Superior temporal gyrus (tissue), 1 donor: ENCODE data around the gene FOXF2.

ENCODE experiments used
- DNase-seq: peaks from one replicate; pipeline ENCODE4 v3.0.0-alpha.2; 2016; ENCODE audit errors: extremely low spot score

FOXF2 gene

DNA sequence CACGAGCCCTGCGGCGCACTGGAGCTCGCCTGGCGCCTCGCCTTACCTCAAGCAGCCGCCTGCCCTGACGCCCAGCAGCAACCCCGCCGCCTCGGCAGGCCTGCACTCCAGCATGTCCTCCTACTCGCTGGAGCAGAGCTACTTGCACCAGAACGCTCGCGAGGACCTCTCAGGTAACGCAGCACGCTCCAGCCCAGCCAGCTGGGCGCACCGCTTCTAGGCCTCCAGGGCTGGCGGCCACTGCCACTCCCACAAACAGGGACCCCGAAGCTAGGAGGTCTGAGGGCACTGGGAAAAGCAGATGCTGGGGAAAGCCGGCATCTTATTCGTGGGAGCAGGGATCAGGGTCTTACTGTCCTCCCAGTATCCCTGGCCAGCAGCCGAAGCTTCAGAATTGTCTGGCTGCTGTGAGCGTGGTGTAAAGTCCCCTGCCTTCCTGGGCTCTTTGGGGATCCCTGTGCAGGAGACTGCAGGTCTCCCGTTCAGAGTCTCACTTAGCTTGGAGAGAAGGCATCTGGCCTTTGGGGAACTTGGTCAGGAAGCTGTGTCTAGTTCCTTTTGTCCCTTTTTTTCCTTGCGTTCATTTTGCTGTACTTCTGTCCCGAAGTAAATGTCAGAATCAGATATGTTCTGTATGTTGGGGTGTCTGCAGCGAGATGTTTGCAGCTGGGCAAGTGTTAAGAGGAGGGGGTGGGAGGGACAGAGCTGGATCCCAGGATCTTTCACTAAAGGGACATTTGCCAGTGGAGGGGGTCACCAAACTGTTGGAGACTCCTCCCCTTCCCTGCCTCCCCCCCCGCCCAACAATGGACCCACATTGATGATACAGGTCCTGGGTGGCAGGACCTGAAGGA lies 1.8 kb downstream of the FOXF2 start:
- no peak for DNase-seq

- DNase-seq: no peak
These were observed 2.5 kb downstream of the FOXF2 start for GRCh38 chr6:1391800-1392309.

- no peak for DNase-seq
These were observed 3.7 kb downstream of the FOXF2 start for GRCh38 chr6:1392813-1393640.

GRCh38 chr6:1393641-1394283 lies 4.4 kb downstream of the FOXF2 start:
- no peak for DNase-seq

GRCh38 chr6:1394514-1395463 lies 5.4 kb downstream of the FOXF2 start:
- no peak for DNase-seq

DNA sequence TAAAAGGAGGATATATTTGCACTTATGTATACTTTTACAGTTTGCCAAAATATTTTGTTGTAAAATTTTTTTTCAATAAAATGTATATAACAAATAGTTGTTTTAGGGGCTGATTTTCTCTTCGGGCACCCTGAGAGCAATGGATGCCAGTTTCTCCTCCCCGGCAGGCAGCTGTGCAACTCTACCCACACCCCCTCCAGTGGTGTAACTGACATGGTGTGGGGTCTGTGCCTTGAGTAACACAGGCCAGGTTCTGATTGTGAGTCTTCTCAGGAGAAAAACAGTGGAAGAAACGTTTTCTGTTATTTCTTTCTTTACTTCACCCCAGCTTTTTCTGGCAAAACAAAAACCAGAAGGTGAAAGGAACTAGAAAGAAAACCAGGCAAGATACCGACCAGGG lies 6.1 kb downstream of the FOXF2 start:
- no peak for DNase-seq

- no peak for DNase-seq
These were observed 6.8 kb downstream of the FOXF2 start for GRCh38 chr6:1395941-1396908.

DNA sequence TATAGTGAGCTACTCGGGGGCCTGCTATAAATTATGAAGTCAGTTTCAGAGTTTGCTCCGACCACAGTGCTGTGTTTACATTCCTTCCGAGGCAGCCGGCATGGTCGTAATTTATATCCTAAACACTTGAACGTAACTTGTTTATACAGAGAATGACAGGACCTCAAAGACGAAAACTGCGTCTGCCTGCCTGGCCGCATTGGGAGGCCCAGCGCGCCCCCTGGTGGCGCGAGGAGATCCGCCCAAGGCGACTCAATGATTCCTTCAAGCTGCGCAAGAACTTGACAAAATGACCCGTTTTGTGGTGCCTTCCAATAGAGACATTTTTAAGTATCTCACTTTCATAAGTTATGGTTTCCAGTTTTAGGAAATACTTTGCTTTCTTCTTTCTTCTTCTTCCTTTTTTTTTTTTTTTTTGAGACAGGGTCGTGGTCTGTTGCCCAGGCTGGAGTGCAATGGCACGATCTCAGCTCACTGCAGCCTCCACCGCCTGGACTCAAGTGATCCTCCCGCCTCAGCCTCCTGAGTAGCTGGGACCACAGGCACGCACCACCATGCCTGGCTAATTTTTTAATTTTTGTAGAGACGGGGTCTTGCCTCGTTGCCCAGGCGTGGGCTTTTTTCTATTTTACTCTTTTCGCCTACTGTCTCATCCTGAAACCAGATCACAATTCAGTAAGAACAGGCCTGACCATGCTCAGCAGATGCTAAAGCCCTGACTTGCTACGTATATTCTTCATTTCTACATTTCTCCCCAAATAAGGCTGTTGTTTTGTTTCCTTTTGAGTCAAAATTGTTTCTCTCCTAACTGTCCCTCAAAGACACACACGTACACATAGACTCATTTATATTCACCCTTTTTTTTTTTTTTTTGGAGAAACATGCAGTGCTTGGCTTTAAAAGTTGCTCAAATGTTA lies 7.8 kb downstream of the FOXF2 start:
- peak; percentile 74 for DNase-seq

GRCh38 chr6:1399085-1399780 lies 9.9 kb downstream of the FOXF2 start:
- DNase-seq: no peak

DNA sequence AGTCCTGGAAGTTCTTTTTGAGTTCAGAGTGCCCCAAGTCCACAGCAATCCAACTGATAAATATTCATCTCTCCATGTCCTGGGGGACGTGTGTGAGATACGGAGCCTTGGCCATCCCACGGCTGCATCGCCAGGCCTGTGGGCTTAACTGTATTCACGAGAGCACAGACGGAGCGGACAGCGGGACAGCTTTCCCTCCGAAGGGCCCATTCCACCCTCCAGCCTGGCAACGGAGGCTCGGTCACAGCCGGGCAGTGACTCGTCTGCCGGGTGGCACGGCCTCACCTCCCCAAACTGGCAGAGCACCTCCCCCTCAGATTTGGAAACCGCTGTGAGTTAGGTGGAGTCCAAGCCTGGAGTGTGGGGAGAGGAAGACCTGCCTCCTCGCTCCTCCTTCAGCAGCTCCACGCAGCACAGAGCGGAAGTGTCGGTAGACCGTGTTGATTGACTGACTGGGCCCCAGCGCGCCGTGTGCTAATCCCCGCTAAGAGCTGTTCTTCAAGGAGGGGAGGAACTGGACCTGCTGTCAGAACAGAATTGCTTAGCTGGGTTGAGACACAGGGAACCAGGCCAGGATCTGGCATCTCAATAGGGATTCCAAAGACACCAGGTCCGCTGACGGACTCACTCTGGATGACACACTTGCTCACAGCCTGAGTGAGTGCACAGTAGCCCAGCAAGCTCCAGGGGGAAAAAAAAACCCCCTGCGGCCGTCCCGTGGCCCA lies 10.9 kb downstream of the FOXF2 start:
- DNase-seq: no peak

DNA sequence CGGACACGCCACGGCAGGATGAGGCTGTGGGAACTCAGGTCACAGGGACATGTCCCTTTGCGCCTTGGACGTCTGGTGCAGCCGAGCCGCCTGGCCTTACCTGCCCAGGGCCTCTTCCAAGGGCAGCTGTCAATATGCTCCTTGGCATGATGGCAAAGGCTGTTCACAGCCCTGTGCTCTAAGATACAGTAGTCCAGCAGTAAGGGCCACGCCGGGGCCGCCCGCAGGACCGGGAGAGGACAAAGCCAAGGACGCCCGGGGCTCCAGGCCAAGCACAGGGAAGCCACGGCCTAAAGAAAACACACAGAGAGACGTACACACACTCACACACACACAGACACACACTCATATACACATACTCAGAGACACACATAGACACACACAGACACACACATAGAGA lies 13.0 kb downstream of the FOXF2 start:
- DNase-seq: no peak

DNA sequence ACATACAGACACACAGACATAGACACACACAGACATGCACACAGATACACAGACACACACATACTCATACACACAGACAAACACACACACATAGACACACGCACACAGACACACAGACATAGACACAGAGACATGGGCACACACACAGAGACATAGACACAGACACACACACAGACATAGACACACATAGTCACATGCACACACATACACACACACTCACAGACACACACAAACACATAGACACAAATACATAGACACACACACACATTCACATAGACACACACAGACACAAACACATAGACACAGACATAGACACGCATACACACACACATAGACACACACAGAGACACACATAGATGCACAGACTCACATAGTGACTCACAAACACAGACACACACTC lies 13.5 kb downstream of the FOXF2 start:
- no peak for DNase-seq

DNA sequence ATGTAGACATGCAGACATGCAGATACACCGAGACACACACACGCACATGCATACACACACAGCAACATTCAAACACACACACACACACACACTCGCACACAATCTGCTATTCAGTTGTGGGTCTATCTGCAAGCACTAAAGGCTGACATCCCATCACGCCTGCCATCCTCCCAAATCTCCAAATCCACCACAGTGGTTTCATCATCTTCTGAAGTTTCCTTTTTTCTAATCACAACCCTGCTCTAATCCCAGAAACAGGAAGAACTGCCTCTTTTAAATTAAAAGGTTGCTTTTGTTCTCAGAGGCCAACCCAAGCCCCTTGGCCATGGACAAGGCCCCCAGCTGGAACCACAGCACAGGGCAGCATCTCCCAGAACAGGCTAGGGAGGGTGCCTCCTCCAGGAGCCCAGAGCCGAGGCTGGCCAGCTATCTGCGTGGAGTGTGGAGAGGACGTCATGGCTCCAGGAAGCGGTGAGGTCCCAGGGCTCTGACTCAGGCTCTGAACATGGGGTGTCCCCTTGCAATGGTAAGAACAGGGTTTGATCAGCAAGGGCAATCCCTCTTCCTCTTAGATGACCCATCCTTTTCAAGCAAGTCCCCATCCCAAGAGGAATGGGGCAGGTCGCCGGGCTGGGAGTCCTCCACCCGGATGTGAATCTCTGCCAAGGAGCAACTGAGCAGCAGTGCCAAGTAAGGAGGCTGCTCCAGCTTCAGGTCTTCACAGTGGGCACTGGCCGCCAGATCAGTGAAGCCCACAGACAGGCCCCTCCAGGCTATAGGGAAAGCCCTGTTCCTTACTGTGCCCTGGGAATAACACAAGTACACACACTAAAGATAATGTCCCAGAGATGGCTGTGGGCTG lies 14.7 kb downstream of the FOXF2 start:
- no peak for DNase-seq

GRCh38 chr6:1404713-1405098 lies 15.3 kb downstream of the FOXF2 start:
- no peak for DNase-seq

- no peak for DNase-seq
These were observed 15.8 kb downstream of the FOXF2 start for GRCh38 chr6:1405221-1405620.

GRCh38 chr6:1406306-1407072 lies 17.1 kb downstream of the FOXF2 start:
- no peak for DNase-seq
